ENCODE measurements around the gene MAT1A. TPM values are rescaled to one million over a fixed set of nuclear protein-coding genes. Genes with fewer than 3 reads are reported as not detected.
A peak's percentile ranks its signal among the peaks of the same experiment; 100 is the strongest.

MAT1A gene
- not detected for total RNA-seq
- 1 to 10 TPM in 1 of 3 donors, under 1 TPM in 2; 0.23 to 1.1 (median 0.31) TPM for polyA plus RNA-seq
- long read RNA-seq, donor 1 = 0 reads
- long read RNA-seq, donor 2 = 0 reads
- long read RNA-seq, donor 3 = 0 reads
- long read RNA-seq, donor 4 = 0 reads
- long read RNA-seq, donor 5 = 0 reads
- long read RNA-seq, donor 6 = 0 reads
- long read RNA-seq, donor 7 = 0 reads
- long read RNA-seq, donor 8 = 0 reads
- long read RNA-seq, donor 9 = 0 reads
- long read RNA-seq, donor 10 = 0 reads

DNA sequence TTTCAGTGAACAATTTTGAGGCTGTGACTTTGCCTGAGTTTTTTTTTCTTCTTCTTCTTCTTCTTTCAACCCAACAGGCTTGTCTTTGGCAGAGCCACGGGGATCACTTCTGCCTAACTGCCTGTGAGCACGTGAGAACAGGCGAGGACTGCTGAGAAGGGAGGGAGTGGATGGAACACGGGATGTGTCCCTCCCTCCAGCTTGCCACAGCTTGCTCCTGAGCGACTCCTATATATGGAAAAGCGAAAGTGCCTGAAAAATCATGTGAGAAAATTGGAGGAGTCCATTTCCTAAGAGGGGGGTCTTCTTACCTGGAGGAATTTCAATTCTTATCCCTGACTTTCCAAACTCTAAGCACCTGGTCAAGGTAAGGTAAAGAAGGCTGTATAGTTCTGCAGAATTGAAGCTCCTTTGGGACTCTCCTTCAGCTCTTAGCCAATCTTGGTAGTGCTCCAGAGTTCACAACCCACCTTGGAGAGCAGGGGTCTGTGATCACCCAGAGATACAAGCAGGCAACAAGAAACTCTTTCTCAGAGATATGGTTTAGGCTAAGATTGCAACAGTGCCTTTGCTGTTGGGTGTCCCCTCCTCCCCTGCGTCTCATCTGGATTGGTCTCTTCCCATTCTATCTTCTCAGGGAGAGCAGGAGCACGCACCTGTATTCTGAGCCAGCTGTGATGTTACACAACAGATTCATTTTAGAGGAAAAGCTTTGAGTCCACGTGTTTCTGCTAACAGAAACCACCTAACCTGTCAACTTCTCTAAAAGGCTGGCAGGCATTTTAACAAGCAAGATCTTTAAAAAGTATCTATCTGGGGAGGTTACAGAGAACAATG is at the start of gene MAT1A:
TSS of gene MAT1A (minus strand) at position 208 of the 837 bp plus-strand sequence. CDS start 235 bp downstream, outside the sequence.
- peaks cover 0 to 3% (median 0%) of the 10 kb centered on the region in 4 donors for H3K4me1 ChIP-seq
- no peak within 1 kb of the TSS for H3K27ac ChIP-seq
- H3K27me3 ChIP-seq = no peaks in the 10 kb centered on the region
- no peaks in the 10 kb centered on the region for H3K36me3 ChIP-seq
- H3K9me3 ChIP-seq = no peaks in the 10 kb centered on the region
- intact Hi-C loops (cut with DNase I; ENCODE audit: low total_unique reads) = no loop called here
- peak in 1 of 2 donors; percentile 42 for DNase-seq
- WGBS, 5 donors = 15 to 37% (median 28%) methylated on average over 9 of the region's 9 CpGs
- TF ChIP-seq EP300 (IDR thresholded peaks at IDR 0.05) (no peak), POLR2A (IDR thresholded peaks at IDR 0.05) (no peak), POLR2AphosphoS5 (IDR thresholded peaks at IDR 0.05) (no peak)
- TF ChIP-seq, protein P1, sequence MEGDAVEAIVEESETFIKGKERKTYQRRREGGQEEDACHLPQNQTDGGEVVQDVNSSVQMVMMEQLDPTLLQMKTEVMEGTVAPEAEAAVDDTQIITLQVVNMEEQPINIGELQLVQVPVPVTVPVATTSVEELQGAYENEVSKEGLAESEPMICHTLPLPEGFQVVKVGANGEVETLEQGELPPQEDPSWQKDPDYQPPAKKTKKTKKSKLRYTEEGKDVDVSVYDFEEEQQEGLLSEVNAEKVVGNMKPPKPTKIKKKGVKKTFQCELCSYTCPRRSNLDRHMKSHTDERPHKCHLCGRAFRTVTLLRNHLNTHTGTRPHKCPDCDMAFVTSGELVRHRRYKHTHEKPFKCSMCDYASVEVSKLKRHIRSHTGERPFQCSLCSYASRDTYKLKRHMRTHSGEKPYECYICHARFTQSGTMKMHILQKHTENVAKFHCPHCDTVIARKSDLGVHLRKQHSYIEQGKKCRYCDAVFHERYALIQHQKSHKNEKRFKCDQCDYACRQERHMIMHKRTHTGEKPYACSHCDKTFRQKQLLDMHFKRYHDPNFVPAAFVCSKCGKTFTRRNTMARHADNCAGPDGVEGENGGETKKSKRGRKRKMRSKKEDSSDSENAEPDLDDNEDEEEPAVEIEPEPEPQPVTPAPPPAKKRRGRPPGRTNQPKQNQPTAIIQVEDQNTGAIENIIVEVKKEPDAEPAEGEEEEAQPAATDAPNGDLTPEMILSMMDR (IDR thresholded peaks at IDR 0.05) = no peak
- peak within 1 kb of the TSS in 1 of 4 donors; percentile 2 for H3K4me3 ChIP-seq

DNA sequence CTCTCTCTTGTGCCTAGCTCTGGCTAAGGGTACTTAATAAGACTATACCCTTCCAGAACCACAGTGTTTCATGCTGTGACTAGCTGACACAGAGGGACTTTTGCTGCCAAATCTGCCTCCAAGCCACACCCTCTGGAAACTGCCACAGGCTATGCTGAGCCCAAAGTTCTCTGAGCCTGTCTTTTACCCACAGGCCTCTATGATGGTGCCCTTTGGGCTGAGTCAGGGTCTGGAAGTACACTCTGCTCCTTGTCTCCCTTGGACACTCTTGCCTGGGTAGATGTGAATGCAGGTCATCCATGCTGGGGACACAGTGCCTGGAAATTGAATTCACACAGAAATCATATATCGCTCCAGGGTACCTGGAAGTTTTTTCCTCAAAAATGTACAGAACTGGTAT is 44.5 kb upstream of the MAT1A start:
- intact Hi-C loops (cut with DNase I; ENCODE audit: low total_unique reads) = no loop called here
- DNase-seq = no peak
- no peaks in the 10 kb centered on the region for H3K36me3 ChIP-seq
- H3K9me3 ChIP-seq = no peaks in the 10 kb centered on the region
- no peaks in the 10 kb centered on the region for H3K27me3 ChIP-seq
- H3K4me3 ChIP-seq = no peak overlapping the region
- 89 to 100% (median 92%) methylated on average over 1 of the region's 1 CpG for WGBS, 5 donors
- no peaks in the 10 kb centered on the region for H3K4me1 ChIP-seq
- no peak for TF ChIP-seq EP300 (IDR thresholded peaks at IDR 0.05)
- TF ChIP-seq, protein P1 (IDR thresholded peaks at IDR 0.05) = no peak
- TF ChIP-seq POLR2A (IDR thresholded peaks at IDR 0.05) = no peak
- TF ChIP-seq POLR2AphosphoS5 (IDR thresholded peaks at IDR 0.05) = no peak
- H3K27ac ChIP-seq = no peak overlapping the region

GRCh38 chr10:80324891-80325364 is 35.5 kb upstream of the MAT1A start:
- no peaks in the 10 kb centered on the region for H3K9me3 ChIP-seq
- intact Hi-C loops (cut with DNase I; ENCODE audit: low total_unique reads) = no loop called here
- DNase-seq = no peak
- TF ChIP-seq, protein P1 (IDR thresholded peaks at IDR 0.05) = no peak
- TF ChIP-seq EP300 (IDR thresholded peaks at IDR 0.05) (no peak), POLR2AphosphoS5 (IDR thresholded peaks at IDR 0.05) (no peak), POLR2A (IDR thresholded peaks at IDR 0.05) (no peak)
- no peak overlapping the region for H3K4me3 ChIP-seq
- no peaks in the 10 kb centered on the region for H3K36me3 ChIP-seq
- H3K27ac ChIP-seq = no peak overlapping the region
- 50 to 63% (median 53%) methylated on average over 6 of the region's 6 CpGs for WGBS, 5 donors
- H3K27me3 ChIP-seq = peaks cover 0 to 6% (median 0%) of the 10 kb centered on the region in 3 donors
- H3K4me1 ChIP-seq = no peaks in the 10 kb centered on the region

DNA sequence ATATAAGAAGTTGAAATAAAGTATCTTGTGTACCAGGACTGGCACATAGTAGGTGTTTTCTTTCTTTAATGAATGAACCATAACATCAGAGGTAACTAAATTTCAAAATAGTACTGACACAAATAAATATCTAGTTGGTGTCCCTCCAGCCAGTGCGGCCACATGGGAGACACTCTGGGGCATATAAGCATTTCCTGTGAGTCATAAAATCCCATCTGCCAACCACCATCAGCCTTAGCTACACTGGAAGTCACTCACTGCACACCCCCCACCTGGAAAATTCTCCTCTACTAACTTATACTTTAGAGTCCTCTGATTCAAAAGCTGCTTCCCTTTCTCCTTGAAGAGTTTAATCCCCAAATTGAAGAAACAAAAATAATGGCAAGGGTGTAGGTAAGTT is 34.6 kb upstream of the MAT1A start:
- intact Hi-C loops (cut with DNase I; ENCODE audit: low total_unique reads) = no loop called here

More for the DNA sequence above, 34.6 kb upstream of the MAT1A start:
- DNase-seq = no peak
- Histone ChIP-seq H3K27ac (no peak overlapping the region), H3K27me3 (peaks cover 0 to 6% (median 0%) of the 10 kb centered on the region in 3 donors), H3K9me3 (no peaks in the 10 kb centered on the region), H3K36me3 (no peaks in the 10 kb centered on the region), H3K4me1 (no peaks in the 10 kb centered on the region), H3K4me3 (no peak overlapping the region)
- TF ChIP-seq, protein P1 (IDR thresholded peaks at IDR 0.05) = no peak
- no peak for TF ChIP-seq POLR2A (IDR thresholded peaks at IDR 0.05)
- no peak for TF ChIP-seq EP300 (IDR thresholded peaks at IDR 0.05)
- no peak for TF ChIP-seq POLR2AphosphoS5 (IDR thresholded peaks at IDR 0.05)
- 53 to 71% (median 59%) methylated on average over 1 of the region's 1 CpG for WGBS, 5 donors

All from stomach (tissue), 19 donors.